HG03558 (cell line): ENCODE data around the gene TNFRSF8.

ENCODE experiments used
- ATAC-seq: cut with Tn5 transposase; IDR thresholded peaks from one replicate; pipeline ENCODE4 v1.9.1; 2021; ENCODE audit warnings: moderate number of reproducible peaks; ENCODE audit not compliant: unreplicated experiment; ENCODE audit errors: extremely low read depth

Gene TNFRSF8

GRCh38 chr1:12182410-12182984 is 119.4 kb downstream of the TNFRSF8 start:
- no peak for ATAC-seq

DNA sequence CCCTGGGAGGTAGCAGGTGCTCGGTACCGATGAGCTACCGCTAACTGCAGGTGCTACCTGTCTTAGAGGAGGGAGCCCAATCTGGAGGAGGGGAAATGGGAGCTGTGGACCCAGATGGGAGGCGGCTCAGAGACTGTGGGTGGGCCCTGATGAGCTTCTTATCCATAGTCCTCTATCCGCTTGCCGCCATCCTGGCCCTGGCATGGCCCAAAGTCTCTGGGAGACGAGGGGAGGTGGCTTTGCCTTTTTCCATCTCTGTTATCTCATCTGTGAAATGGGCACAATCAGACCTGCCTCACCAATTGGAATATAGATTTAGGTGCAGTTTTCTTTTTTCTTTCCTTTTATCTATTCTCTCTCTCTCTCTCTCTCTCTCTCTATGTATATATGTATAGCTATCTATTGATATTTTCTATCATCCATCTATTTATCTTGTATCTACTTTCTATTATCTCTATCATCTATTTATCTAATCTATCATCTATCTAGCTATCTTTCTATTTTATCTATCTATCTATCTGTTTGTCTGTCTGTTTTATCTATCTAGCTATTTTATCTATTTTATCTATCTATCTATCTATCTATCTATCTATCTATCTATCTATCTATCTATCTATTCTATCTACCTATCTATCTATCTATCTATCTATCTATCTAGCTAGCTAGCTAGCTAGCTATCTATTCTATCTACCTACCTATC is 120.1 kb downstream of the TNFRSF8 start:
- no peak for ATAC-seq

DNA sequence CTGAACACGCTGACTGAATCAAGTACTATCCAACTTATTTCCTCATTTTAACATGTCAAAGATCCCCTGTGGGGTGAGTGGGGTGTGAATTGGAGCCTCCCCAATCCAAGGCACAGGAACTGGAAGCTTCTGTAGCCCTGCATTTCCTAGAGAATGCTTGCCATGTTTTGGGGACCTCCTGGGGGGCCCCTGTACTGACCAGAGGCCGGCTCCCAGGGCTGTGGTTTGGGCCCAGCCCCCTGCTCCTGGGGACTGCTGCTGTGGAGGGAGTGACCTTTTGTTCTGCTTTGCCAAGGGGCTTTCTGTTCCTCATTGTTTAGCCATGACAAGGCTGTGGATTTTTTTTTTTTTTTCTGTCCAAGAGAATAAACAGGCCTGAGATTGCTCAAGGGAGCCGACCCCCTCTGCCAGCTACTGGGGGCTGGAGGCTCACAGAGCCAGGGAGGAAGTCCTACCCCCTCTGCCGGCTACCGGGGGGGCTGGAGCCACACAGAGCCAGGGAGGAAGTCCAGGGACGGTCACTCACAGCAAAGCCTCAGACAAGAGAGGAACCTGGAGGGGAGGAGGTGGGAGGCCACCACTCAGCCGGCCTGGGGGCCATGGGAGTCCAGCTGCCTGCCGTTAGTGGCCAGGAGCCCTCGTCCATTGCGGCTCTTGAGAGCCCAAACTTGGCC is 121.0 kb downstream of the TNFRSF8 start:
- ATAC-seq: no peak

- ATAC-seq: no peak
Observed at GRCh38 chr1:12185036-12185917, 122.2 kb downstream of the TNFRSF8 start.

GRCh38 chr1:12185918-12186678 is 123.0 kb downstream of the TNFRSF8 start:
- no peak for ATAC-seq

DNA sequence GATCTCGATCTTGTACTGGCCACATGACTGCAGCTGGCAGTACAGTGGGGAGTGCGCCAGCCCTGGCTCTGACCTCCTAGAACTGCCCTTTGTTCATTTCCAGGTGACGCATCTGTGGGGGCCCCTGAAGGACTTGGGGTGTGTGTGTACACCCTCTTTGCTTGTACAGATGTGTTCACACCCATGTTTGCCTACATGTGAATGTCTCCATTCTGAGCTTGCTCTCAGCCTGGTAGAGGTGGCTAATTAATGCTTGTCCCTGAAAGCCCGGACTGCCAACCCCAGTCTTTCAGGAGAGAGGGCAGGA is 123.5 kb downstream of the TNFRSF8 start:
- no peak for ATAC-seq

DNA sequence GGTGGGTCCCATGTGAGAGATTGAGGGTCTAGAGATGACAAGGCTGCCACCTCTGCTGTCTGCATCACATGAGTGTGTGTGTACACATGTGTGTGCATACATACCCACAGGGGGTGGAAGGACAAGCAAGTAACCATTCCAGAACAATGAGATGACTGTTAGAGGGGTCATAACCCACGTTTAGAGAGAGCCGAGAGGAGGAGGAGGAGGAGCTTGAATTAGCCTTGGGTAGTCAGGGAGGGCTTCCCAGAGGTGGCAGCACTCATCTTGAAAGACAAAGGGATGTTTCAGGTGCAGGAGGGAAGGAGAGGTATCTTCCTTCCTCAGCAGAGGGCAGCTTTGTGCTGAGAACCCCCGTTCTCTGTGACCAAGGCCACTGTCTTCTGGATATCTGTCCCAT is 125.0 kb downstream of the TNFRSF8 start:
- no peak for ATAC-seq

GRCh38 chr1:12188657-12189327 is 125.7 kb downstream of the TNFRSF8 start:
- ATAC-seq: no peak

GRCh38 chr1:12189328-12189682 is 126.2 kb downstream of the TNFRSF8 start:
- no peak for ATAC-seq

- ATAC-seq: no peak
Observed at GRCh38 chr1:12191242-12192032, 128.3 kb downstream of the TNFRSF8 start.
